ENCODE measurements around the gene OSBPL6. TPM values are rescaled to one million over a fixed set of nuclear protein-coding genes. Genes with fewer than 3 reads are reported as not detected.

OSBPL6 gene
- total and polyA plus RNA-seq, 2 donors (not counting 1 experiment from before 2014, with no cell fraction given), result 0.06 TPM; not detected in 1

GRCh38 chr2:178159966-178160365, 34.3 kb upstream of the OSBPL6 start:
- Histone ChIP-seq H3K27me3 (replicated peaks in 1 of 4; ENCODE audit: control extremely low read depth in 1 of 4, control insufficient read depth in 3 of 4, insufficient read depth in 4 of 4, low read length in 3 of 4) (peaks cover 0 to 9% (median 4%) of the 10 kb centered on the region in 4 experiments), H4K20me1 (ENCODE audit: control insufficient read depth, insufficient read depth, low read length, poor library complexity, severe bottlenecking) (no peaks in the 10 kb centered on the region), H3K27ac (ENCODE audit: low read length in 2 of 2) (no peak overlapping the region), H3K79me2 (ENCODE audit: control insufficient read depth, insufficient read depth, low read length) (no peaks in the 10 kb centered on the region), H3K36me3 (replicated peaks in 1 of 2; ENCODE audit: control extremely low read depth in 1 of 2, control insufficient read depth in 1 of 2, extremely low read depth in 1 of 2, insufficient read depth in 2 of 2, low read length in 1 of 2) (no peaks in the 10 kb centered on the region), H2AFZ (ENCODE audit: insufficient read depth, low read depth, low read length, poor library complexity, severe bottlenecking) (no peak overlapping the region), H3K4me1 (ENCODE audit: control insufficient read depth in 2 of 2, insufficient read depth in 2 of 2, low read length in 2 of 2) (no peaks in the 10 kb centered on the region), H3K9ac (ENCODE audit: low read length) (no peak overlapping the region), H3K4me3 (ENCODE audit: control extremely low read depth in 1 of 5, extremely low read depth in 1 of 5, insufficient read depth in 1 of 5, low read depth in 2 of 5, low read length in 4 of 5) (no peak overlapping the region), H3K4me2 (replicated peaks; ENCODE audit: low read depth, low read length, poor library complexity, severe bottlenecking) (no peak overlapping the region), H3K9me3 (ENCODE audit: control extremely low read depth in 1 of 3, control insufficient read depth in 2 of 3, insufficient read depth in 1 of 3, low read length in 2 of 3) (peaks cover 0 to 2% (median 0%) of the 10 kb centered on the region in 3 donors)
- DNase-seq (no peak), ATAC-seq (ENCODE audit: low read depth) (no peak)
- H3K9me3 Mint-ChIP-seq (ENCODE audit: insufficient read depth), result peaks cover 2% of the 10 kb centered on the region
- intact Hi-C loops (cut with micrococcal nuclease), result no loop called here
- no peak overlapping the region for H3K27ac Mint-ChIP-seq
- peaks cover 1% of the 10 kb centered on the region for H3K4me1 Mint-ChIP-seq
- WGBS (ENCODE audit: insufficient coverage), result no CpG with 5 or more reads among the region's 1 CpG
- TF ChIP-seq CTCF (IDR thresholded peaks at IDR 0.05), result no peak
- TF ChIP-seq EZH2 (IDR thresholded peaks at IDR 0.05; ENCODE audit: borderline replicate concordance, insufficient read depth, low read depth, low read length, poor library complexity, severe bottlenecking), result no peak
- H3K4me3 Mint-ChIP-seq, result no peak overlapping the region
- H3K27me3 Mint-ChIP-seq, result peaks cover 22% of the 10 kb centered on the region
- POLR2A ChIA-PET, result no interaction called here
- CTCF ChIA-PET, result no interaction called here

GRCh38 chr2:178160601-178161000, 33.7 kb upstream of the OSBPL6 start:
- Histone ChIP-seq H3K9me3 (ENCODE audit: control extremely low read depth in 1 of 3, control insufficient read depth in 2 of 3, insufficient read depth in 1 of 3, low read length in 2 of 3) (peaks cover 0 to 2% (median 0%) of the 10 kb centered on the region in 3 donors), H3K36me3 (replicated peaks in 1 of 2; ENCODE audit: control extremely low read depth in 1 of 2, control insufficient read depth in 1 of 2, extremely low read depth in 1 of 2, insufficient read depth in 2 of 2, low read length in 1 of 2) (no peaks in the 10 kb centered on the region), H3K27ac (ENCODE audit: low read length in 2 of 2) (no peak overlapping the region), H3K4me1 (ENCODE audit: control insufficient read depth in 2 of 2, insufficient read depth in 2 of 2, low read length in 2 of 2) (no peaks in the 10 kb centered on the region), H3K4me3 (ENCODE audit: control extremely low read depth in 1 of 5, extremely low read depth in 1 of 5, insufficient read depth in 1 of 5, low read depth in 2 of 5, low read length in 4 of 5) (no peak overlapping the region), H3K9ac (ENCODE audit: low read length) (no peak overlapping the region), H3K27me3 (replicated peaks in 1 of 4; ENCODE audit: control extremely low read depth in 1 of 4, control insufficient read depth in 3 of 4, insufficient read depth in 4 of 4, low read length in 3 of 4) (peaks cover 0 to 9% (median 4%) of the 10 kb centered on the region in 4 experiments), H4K20me1 (ENCODE audit: control insufficient read depth, insufficient read depth, low read length, poor library complexity, severe bottlenecking) (no peaks in the 10 kb centered on the region), H2AFZ (ENCODE audit: insufficient read depth, low read depth, low read length, poor library complexity, severe bottlenecking) (no peak overlapping the region), H3K4me2 (replicated peaks; ENCODE audit: low read depth, low read length, poor library complexity, severe bottlenecking) (no peak overlapping the region), H3K79me2 (ENCODE audit: control insufficient read depth, insufficient read depth, low read length) (no peaks in the 10 kb centered on the region)
- intact Hi-C loops (cut with micrococcal nuclease), result no loop called here
- Mint-ChIP-seq H3K4me1 (peaks cover 1% of the 10 kb centered on the region), H3K4me3 (no peak overlapping the region), H3K27me3 (peaks cover 22% of the 10 kb centered on the region), H3K27ac (no peak overlapping the region), H3K9me3 (ENCODE audit: insufficient read depth) (no peaks in the 10 kb centered on the region)
- ATAC-seq (ENCODE audit: low read depth) (no peak), DNase-seq (no peak)
- WGBS (ENCODE audit: insufficient coverage), result no CpG with 5 or more reads among the region's 1 CpG
- ChIA-PET POLR2A (no interaction called here), CTCF (no interaction called here)
- TF ChIP-seq EZH2 (IDR thresholded peaks at IDR 0.05; ENCODE audit: borderline replicate concordance, insufficient read depth, low read depth, low read length, poor library complexity, severe bottlenecking), result no peak
- no peak for TF ChIP-seq CTCF (IDR thresholded peaks at IDR 0.05)
